Parathyroid adenoma (tissue), 2 donors: Measurements from ENCODE around the gene HEY2.
A peak's percentile ranks its signal among the peaks of the same experiment; 100 is the strongest.
"Not testable (repeated sequence)": the region's sequence is repeated elsewhere in the genome, so short reads cannot be mapped to it uniquely, and the experiment has no call there.

Source experiments
- H2AFZ ChIP-seq: fragments of 300-600 bp; sonication (generic); one replicate; pipeline ENCODE4 v1.7.0; 2017; ENCODE audit warnings: antibody characterized with exemption, mild to moderate bottlenecking
- H3K27ac ChIP-seq: fragments of 300-600 bp; sonication (generic); one replicate; pipeline ENCODE4 v1.7.0; 2017
- H3K27me3 ChIP-seq: fragments of 300-600 bp; sonication (generic); one replicate; pipeline ENCODE4 v1.7.0; 2017; ENCODE audit warnings: low read length; ENCODE audit not compliant: control insufficient read depth, insufficient read depth
- H3K36me3 ChIP-seq: fragments of 300-600 bp; sonication (generic); one replicate; pipeline ENCODE4 v1.7.0; 2017; ENCODE audit warnings: low read length; ENCODE audit not compliant: control insufficient read depth, insufficient read depth
- H3K4me1 ChIP-seq: fragments of 300-600 bp; sonication (generic); one replicate; pipeline ENCODE4 v1.7.0; 2017; ENCODE audit warnings: control low read depth
- H3K4me2 ChIP-seq: fragments of 300-600 bp; sonication (generic); one replicate; pipeline ENCODE4 v1.7.0; 2017; ENCODE audit warnings: low read length
- H3K4me3 ChIP-seq: fragments of 300-600 bp; sonication (generic); one replicate; pipeline ENCODE4 v1.7.0; 2017; ENCODE audit warnings: low read depth, low read length
- H3K79me2 ChIP-seq: fragments of 300-600 bp; sonication (generic); one replicate; pipeline ENCODE4 v1.7.0; 2017; ENCODE audit warnings: control low read depth
- H3K9ac ChIP-seq: fragments of 300-600 bp; sonication (generic); one replicate; pipeline ENCODE4 v1.7.0; 2017; ENCODE audit warnings: mild to moderate bottlenecking
- H3K9me3 ChIP-seq: fragments of 300-600 bp; sonication (generic); one replicate; pipeline ENCODE4 v1.7.0; 2017; ENCODE audit warnings: low read length; ENCODE audit not compliant: control insufficient read depth
- CTCF ChIP-seq: fragments of 300-600 bp; sonication (generic); IDR thresholded peaks from one replicate; pipeline ENCODE4 v1.7.0; 2017; ENCODE audit warnings: antibody characterized with exemption, mild to moderate bottlenecking
- donor health status: primary hyperparathyroidism.

Gene HEY2

GRCh38 chr6:125749173-125749864 lies at the start of gene HEY2:
HEY2 (plus strand) TSS chr6:125749632; CDS start chr6:125749777, 145 bp downstream.
- no peak for TF ChIP-seq CTCF
- Histone ChIP-seq H3K27me3 (no peaks in the 10 kb centered on the region), H3K4me2 (peak within 1 kb of the TSS; percentile 94), H3K27ac (peak within 1 kb of the TSS; percentile 41), H3K79me2 (no peaks in the 10 kb centered on the region), H3K36me3 (no peaks in the 10 kb centered on the region), H3K9ac (no peak within 1 kb of the TSS), H2AFZ (peak within 1 kb of the TSS; percentile 88), H3K4me1 (peaks cover 7% of the 10 kb centered on the region), H3K4me3 (peak within 1 kb of the TSS; percentile 79), H3K9me3 (no peaks in the 10 kb centered on the region)

- H3K79me2 ChIP-seq, result no peaks in the 10 kb centered on the region
- H2AFZ ChIP-seq, result no peak overlapping the region
- no peak overlapping the region for H3K4me3 ChIP-seq
- no peak overlapping the region for H3K27ac ChIP-seq
- no peaks in the 10 kb centered on the region for H3K36me3 ChIP-seq
- no peak for TF ChIP-seq CTCF
- no peaks in the 10 kb centered on the region for H3K9me3 ChIP-seq
- no peaks in the 10 kb centered on the region for H3K4me1 ChIP-seq
- H3K9ac ChIP-seq, result no peak overlapping the region
- H3K27me3 ChIP-seq, result no peaks in the 10 kb centered on the region
- H3K4me2 ChIP-seq, result no peak overlapping the region
Measured at GRCh38 chr6:125700581-125701353, 48.7 kb upstream of the HEY2 start.

GRCh38 chr6:125701354-125701668 lies 48.1 kb upstream of the HEY2 start:
- no peak overlapping the region for H3K4me3 ChIP-seq
- no peaks in the 10 kb centered on the region for H3K4me1 ChIP-seq
- H3K27ac ChIP-seq, result no peak overlapping the region
- no peak overlapping the region for H3K9ac ChIP-seq
- no peaks in the 10 kb centered on the region for H3K79me2 ChIP-seq
- no peaks in the 10 kb centered on the region for H3K27me3 ChIP-seq
- no peaks in the 10 kb centered on the region for H3K9me3 ChIP-seq
- no peak overlapping the region for H3K4me2 ChIP-seq
- H3K36me3 ChIP-seq, result no peaks in the 10 kb centered on the region
- H2AFZ ChIP-seq, result no peak overlapping the region
- no peak for TF ChIP-seq CTCF

- not testable (repeated sequence) for H3K79me2 ChIP-seq, H3K4me3 ChIP-seq, H2AFZ ChIP-seq, H3K27ac ChIP-seq, H3K36me3 ChIP-seq, H3K9ac ChIP-seq, H3K4me2 ChIP-seq, H3K27me3 ChIP-seq, H3K4me1 ChIP-seq, H3K9me3 ChIP-seq
Measured at GRCh38 chr6:125703882-125704281, 45.5 kb upstream of the HEY2 start.

GRCh38 chr6:125707615-125708243 lies 41.7 kb upstream of the HEY2 start:
- Histone ChIP-seq H3K79me2 (no peaks in the 10 kb centered on the region), H3K4me2 (no peak overlapping the region), H3K9me3 (no peaks in the 10 kb centered on the region), H3K4me1 (no peaks in the 10 kb centered on the region), H3K36me3 (no peaks in the 10 kb centered on the region), H3K27me3 (no peaks in the 10 kb centered on the region), H3K9ac (no peak overlapping the region), H2AFZ (no peak overlapping the region), H3K4me3 (no peak overlapping the region), H3K27ac (no peak overlapping the region)
- no peak for TF ChIP-seq CTCF
